HEK293 (cell line): ENCODE data around the gene SNHG17.
"Not testable (repeated sequence)": the region's sequence is repeated elsewhere in the genome, so short reads cannot be mapped to it uniquely, and the experiment has no call there.

Experiments used
- CTCF ChIA-PET: fragments of 350-600 bp; formaldehyde crosslinking; extraction: SDS; loops from one replicate; lab custom pipeline; 2021; ENCODE audit warnings: antibody characterized with exemption; lab: Yijun Ruan, JAX
- POLR2A ChIA-PET: fragments of 300-600 bp; formaldehyde crosslinking; extraction: SDS; loops from one replicate; lab custom pipeline; 2020; ENCODE audit warnings: antibody characterized with exemption, inconsistent platforms; lab: Yijun Ruan, JAX
- H3K27ac ChIP-seq: fragments of 200-500 bp; sonication (Bioruptor generic); 2 replicates; pipeline ENCODE4 v1.5.1; 2014; ENCODE audit warnings: low read depth, low read length, control low read depth, inconsistent platforms; ENCODE audit errors: extremely low read depth
- H3K36me3 ChIP-seq, 2 experiments: fragments of 200-500 bp in 1 of 2; sonication (Bioruptor generic) in 1 of 2; 1 replicate in 1 of 2; 2 replicates in 1 of 2; pipeline ENCODE4 v1.5.1; 2014 to 2017; ENCODE audit warnings: inconsistent platforms in 2 of 2, low read length in 2 of 2; ENCODE audit not compliant: control insufficient read depth in 2 of 2, insufficient read depth in 1 of 2
- H3K4me1 ChIP-seq: fragments of 200-500 bp; sonication (Bioruptor generic); 2 replicates; pipeline ENCODE4 v1.5.1; 2014; ENCODE audit warnings: mild to moderate bottlenecking, low read length, inconsistent platforms; ENCODE audit not compliant: control insufficient read depth, insufficient read depth
- H3K4me3 ChIP-seq: 2 replicates; pipeline ENCODE4 v1.5.1; 2011; ENCODE audit warnings: low read depth, mild to moderate bottlenecking, control low read depth, low read length, moderate library complexity
- H3K9me3 ChIP-seq: fragments of 200-500 bp; sonication (Bioruptor generic); 2 replicates; pipeline ENCODE4 v1.5.1; 2014; ENCODE audit warnings: low read depth, low read length, inconsistent platforms; ENCODE audit not compliant: control insufficient read depth, insufficient read depth
- AEBP2 ChIP-seq: fragments of 450-650 bp; formaldehyde crosslinking; IDR thresholded peaks from 2 replicates; pipeline ENCODE4 v1.5.1; 2016; ENCODE audit warnings: missing biosample characterization, missing genetic modification characterization, borderline replicate concordance
- GFI1B ChIP-seq: fragments of 450-650 bp; formaldehyde crosslinking; IDR thresholded peaks from 2 replicates; pipeline ENCODE4 v1.5.1; 2016; ENCODE audit warnings: missing biosample characterization, missing genetic modification characterization
- HOXD13 ChIP-seq: sonication (generic); formaldehyde crosslinking; IDR thresholded peaks from 2 replicates; pipeline ENCODE4 v1.8.0; 2022; ENCODE audit warnings: missing genetic modification reagents, borderline replicate concordance
- TCF7L2 ChIP-seq: IDR thresholded peaks from 2 replicates; pipeline ENCODE4 v1.6.1; 2011; ENCODE audit warnings: low read depth, mild to moderate bottlenecking, inconsistent platforms, low read length, moderate library complexity, borderline replicate concordance
- ZNF174 ChIP-seq: fragments of 450-650 bp; formaldehyde crosslinking; IDR thresholded peaks from 2 replicates; pipeline ENCODE4 v1.5.0; 2017; ENCODE audit warnings: missing biosample characterization, mild to moderate bottlenecking, missing genetic modification characterization
- ZNF184 ChIP-seq: fragments of 450-650 bp; IDR thresholded peaks from 2 replicates; pipeline ENCODE4 v1.5.1; 2018; ENCODE audit warnings: missing biosample characterization, mild to moderate bottlenecking, missing genetic modification characterization
- ZNF274 ChIP-seq, 2 experiments: fragments of 200-500 bp in 1 of 2; fragments of 450-650 bp in 1 of 2; sonication (Bioruptor generic) in 1 of 2; formaldehyde crosslinking in 1 of 2; IDR thresholded peaks; 2 replicates each; pipeline versions ENCODE4 v1.5.1 to v1.6.1; 2014 to 2016; ENCODE audit warnings: borderline replicate concordance in 1 of 2, inconsistent platforms in 1 of 2, low read length in 1 of 2, missing biosample characterization in 1 of 2, missing genetic modification characterization in 1 of 2
- ZNF280C ChIP-seq: fragments of 450-650 bp; formaldehyde crosslinking; IDR thresholded peaks from 2 replicates; pipeline ENCODE4 v1.5.1; 2016; ENCODE audit warnings: missing biosample characterization, missing genetic modification characterization
- ZNF341 ChIP-seq: fragments of 450-650 bp; formaldehyde crosslinking; IDR thresholded peaks from 2 replicates; pipeline ENCODE4; 2016; ENCODE audit warnings: low read depth, missing biosample characterization, missing genetic modification characterization
- ZNF416 ChIP-seq: fragments of 450-650 bp; formaldehyde crosslinking; IDR thresholded peaks from 2 replicates; pipeline ENCODE4 v1.5.1; 2016; ENCODE audit warnings: missing biosample characterization, missing genetic modification characterization
- ZNF548 ChIP-seq: fragments of 450-650 bp; formaldehyde crosslinking; IDR thresholded peaks from 2 replicates; pipeline ENCODE4 v1.5.1; 2016; ENCODE audit warnings: missing biosample characterization, missing genetic modification characterization
- ZNF558 ChIP-seq: fragments of 450-650 bp; formaldehyde crosslinking; IDR thresholded peaks from 2 replicates; pipeline ENCODE4 v1.5.1; 2016; ENCODE audit warnings: missing biosample characterization, missing genetic modification characterization
- ZNF596 ChIP-seq: fragments of 450-650 bp; IDR thresholded peaks from 2 replicates; pipeline ENCODE4 v1.5.0; 2018; ENCODE audit warnings: missing biosample characterization, mild to moderate bottlenecking, missing genetic modification characterization, moderate library complexity
- ZNF777 ChIP-seq: fragments of 450-650 bp; formaldehyde crosslinking; IDR thresholded peaks from 2 replicates; pipeline ENCODE4 v1.5.1; 2017; ENCODE audit warnings: missing biosample characterization, missing genetic modification characterization, borderline replicate concordance
- ZSCAN4 ChIP-seq: fragments of 450-650 bp; formaldehyde crosslinking; IDR thresholded peaks from 2 replicates; pipeline ENCODE4 v1.5.1; 2017; ENCODE audit warnings: missing biosample characterization, missing genetic modification characterization
- ZSCAN5A ChIP-seq: fragments of 450-650 bp; formaldehyde crosslinking; IDR thresholded peaks from 2 replicates; pipeline ENCODE4 v1.5.1; 2016; ENCODE audit warnings: missing biosample characterization, missing genetic modification characterization

SNHG17 gene

GRCh38 chr20:38414769-38415450 lies 20.2 kb downstream of the SNHG17 start:
- no peaks in the 10 kb centered on the region for H3K9me3 ChIP-seq
- no peaks in the 10 kb centered on the region for H3K4me1 ChIP-seq
- CTCF ChIA-PET = no interaction called here
- no peak overlapping the region for H3K27ac ChIP-seq
- H3K36me3 ChIP-seq = peaks cover 23 to 55% of the 10 kb centered on the region in 2 experiments
- no peak for TF ChIP-seq ZNF596
- TF ChIP-seq ZNF341 (tag by site-specific recombination) = no peak
- no peak for TF ChIP-seq ZNF280C (tag by site-specific recombination)
- TF ChIP-seq AEBP2 (tag by site-specific recombination) = no peak
- TF ChIP-seq ZSCAN5A = no peak
- no peak for TF ChIP-seq ZNF548 (tag by site-specific recombination)
- POLR2A ChIA-PET = interaction anchor here (0.6 to 0.8 kb wide), 2 partner anchors 8 to 20 kb away, joined by 3 read pairs; partner anchors contain the start of gene SNHG17
- H3K4me3 ChIP-seq = no peak overlapping the region

GRCh38 chr20:38412877-38413577 lies 22.1 kb downstream of the SNHG17 start:
- TF ChIP-seq ZNF174 (tag by site-specific recombination) (no peak), ZNF416 (no peak), ZNF777 (no peak), HOXD13 (CRISPR knock-in tag) (no peak), ZSCAN4 (tag by site-specific recombination) (no peak), ZNF184 (no peak), ZNF274 (IDR thresholded peaks at IDR 0.05; ENCODE audit: low read length) (no peak), ZNF274 (tag by site-specific recombination; IDR thresholded peaks at IDR 0.05; ENCODE audit: borderline replicate concordance) (no peak), TCF7L2 (no peak), ZNF558 (tag by site-specific recombination) (no peak), GFI1B (tag by site-specific recombination) (no peak)
- Histone ChIP-seq H3K36me3 (peaks cover 9 to 37% of the 10 kb centered on the region in 2 experiments), H3K9me3 (no peaks in the 10 kb centered on the region), H3K4me1 (no peaks in the 10 kb centered on the region), H3K4me3 (no peak overlapping the region), H3K27ac (no peak overlapping the region)
- POLR2A ChIA-PET = no interaction called here
- CTCF ChIA-PET = interaction anchor here (3.0 kb wide), 1 partner anchor 75 kb away, joined by 18 read pairs; no protein-coding TSS in a partner anchor

- H3K36me3 ChIP-seq, H3K9me3 ChIP-seq, H3K4me3 ChIP-seq, H3K4me1 ChIP-seq, H3K27ac ChIP-seq: not testable (repeated sequence)
- CTCF ChIA-PET = interaction anchor here (0.6 to 5.2 kb wide), 22 partner anchors 8 to 1127 kb away, joined by 3 to 37 read pairs (median 3); no protein-coding TSS in a partner anchor
- POLR2A ChIA-PET = interaction anchor here (1.1 kb wide), 1 partner anchor 27 kb away, joined by 5 read pairs; the partner anchor contains the start of gene SNHG17
Observed at GRCh38 chr20:38407822-38408221, 27.3 kb downstream of the SNHG17 start.
